ENCODE results near the gene ACOT7. TPM values are rescaled to one million over a fixed set of nuclear protein-coding genes. Genes with fewer than 3 reads are reported as not detected.

The ACOT7 gene
- polyA plus RNA-seq, 1 experiment = 157 TPM

GRCh38 chr1:6307099-6307498, 86.5 kb downstream of the ACOT7 start:
- DNase-seq (ENCODE audit: low read depth) = no peak
- Histone ChIP-seq H3K4me3 (ENCODE audit: low read depth, low read length) (no peak overlapping the region), H3K36me3 (ENCODE audit: control insufficient read depth, insufficient read depth, low read length) (no peaks in the 10 kb centered on the region), H3K27me3 (ENCODE audit: control insufficient read depth, insufficient read depth, low read length) (no peaks in the 10 kb centered on the region)
- ChIA-PET POLR2A (no interaction called here), CTCF (no interaction called here)
- no peak for TF ChIP-seq CTCF (IDR thresholded peaks at IDR 0.05; ENCODE audit: insufficient read depth, low read depth, low read length)

- CTCF ChIA-PET = no interaction called here
- no peak for DNase-seq (ENCODE audit: low read depth)
- H3K4me3 ChIP-seq (ENCODE audit: low read depth, low read length) = no peak overlapping the region
- TF ChIP-seq CTCF (IDR thresholded peaks at IDR 0.05; ENCODE audit: insufficient read depth, low read depth, low read length) = no peak
- H3K27me3 ChIP-seq (ENCODE audit: control insufficient read depth, insufficient read depth, low read length) = no peaks in the 10 kb centered on the region
- POLR2A ChIA-PET = no interaction called here
- H3K36me3 ChIP-seq (ENCODE audit: control insufficient read depth, insufficient read depth, low read length) = no peaks in the 10 kb centered on the region; the same call in 1 of the 2 replicates
Measured at GRCh38 chr1:6303397-6304012, 90.1 kb downstream of the ACOT7 start.

- CTCF ChIA-PET = no interaction called here
- Histone ChIP-seq H3K4me3 (ENCODE audit: low read depth, low read length) (no peak overlapping the region), H3K36me3 (ENCODE audit: control insufficient read depth, insufficient read depth, low read length) (no peaks in the 10 kb centered on the region; the same call in 1 of the 2 replicates), H3K27me3 (ENCODE audit: control insufficient read depth, insufficient read depth, low read length) (no peaks in the 10 kb centered on the region)
- TF ChIP-seq CTCF (IDR thresholded peaks at IDR 0.05; ENCODE audit: insufficient read depth, low read depth, low read length) = no peak
- DNase-seq (ENCODE audit: low read depth) = no peak
- POLR2A ChIA-PET = no interaction called here
Measured at GRCh38 chr1:6302568-6302967, 91.0 kb downstream of the ACOT7 start.

GRCh38 chr1:6301526-6301925, 92.0 kb downstream of the ACOT7 start:
- CTCF ChIA-PET = interaction anchor here (0.8 to 2.1 kb wide), 3 partner anchors 15 to 134 kb away, joined by 3 to 7 read pairs (median 3); no protein-coding TSS in a partner anchor
- TF ChIP-seq CTCF (IDR thresholded peaks at IDR 0.05; ENCODE audit: insufficient read depth, low read depth, low read length) = no peak
- Histone ChIP-seq H3K27me3 (ENCODE audit: control insufficient read depth, insufficient read depth, low read length) (no peaks in the 10 kb centered on the region), H3K36me3 (ENCODE audit: control insufficient read depth, insufficient read depth, low read length) (no peaks in the 10 kb centered on the region; the same call in 1 of the 2 replicates), H3K4me3 (ENCODE audit: low read depth, low read length) (no peak overlapping the region)
- DNase-seq (ENCODE audit: low read depth) = no peak
- POLR2A ChIA-PET = no interaction called here

- no peak for TF ChIP-seq CTCF (IDR thresholded peaks at IDR 0.05; ENCODE audit: insufficient read depth, low read depth, low read length)
- Histone ChIP-seq H3K4me3 (ENCODE audit: low read depth, low read length) (no peak overlapping the region), H3K27me3 (ENCODE audit: control insufficient read depth, insufficient read depth, low read length) (no peaks in the 10 kb centered on the region), H3K36me3 (ENCODE audit: control insufficient read depth, insufficient read depth, low read length) (no peaks in the 10 kb centered on the region; the same call in 1 of the 2 replicates)
- ChIA-PET POLR2A (no interaction called here), CTCF (interaction anchor here (0.8 to 2.1 kb wide), 6 partner anchors 16 to 133 kb away, joined by 3 to 7 read pairs (median 3); no protein-coding TSS in a partner anchor)
- DNase-seq (ENCODE audit: low read depth) = no peak
Measured at GRCh38 chr1:6300342-6301048, 93.1 kb downstream of the ACOT7 start.

Measured in BJ (cell line).